HepG2 (cell line): ENCODE measurements around the gene FIBCD1. TPM values are rescaled to one million over a fixed set of nuclear protein-coding genes. Genes with fewer than 3 reads are reported as not detected.

Source experiments
- ATAC-seq: fragments of 200-7000 bp; cut with Tn5 transposase; 3 replicates; pipeline ENCODE4 v1.9.1; 2020; ENCODE audit warnings: mild to moderate bottlenecking, moderate library complexity
- BruUV-seq: library from RNA; stranded (reverse); fragments of 400-500 nt; replicated peaks from 2 replicates; lab custom pipeline; 2021; lab: Mats Ljungman, UMichigan
- CTCF ChIA-PET: fragments of 300-600 bp; formaldehyde crosslinking; extraction: SDS; loops from one replicate; lab custom pipeline; 2021; ENCODE audit warnings: low total read pairs, inconsistent platforms, low intra/inter-chr PET ratio; lab: Yijun Ruan, JAX
- POLR2A ChIA-PET: fragments of 350-600 bp; sonication (Branson Sonifier 250); formaldehyde crosslinking; loops from one replicate; lab custom pipeline; 2020; ENCODE audit warnings: antibody characterized with exemption, inconsistent platforms; lab: Yijun Ruan, JAX
- DNase-seq: peaks from one replicate; pipeline ENCODE4 v3.0.0-alpha.2; 2015; ENCODE audit warnings: low spot score
- FAIRE-seq: peaks from 3 replicates; lab custom pipeline; 2011; peaks lifted over from hg19 to GRCh38; lab: Jason Lieb, UNC
- H2AFZ ChIP-seq: one replicate; pipeline ENCODE4 v1.6.1; 2011; ENCODE audit warnings: low read length, inconsistent platforms
- H3K27ac ChIP-seq: fragments of 300-600 bp; 3 replicates; pipeline ENCODE4 v1.8.0; 2011; ENCODE audit warnings: mixed run types, mild to moderate bottlenecking, mixed read lengths, low read length, inconsistent platforms; ENCODE audit not compliant: insufficient read depth; ENCODE audit errors: extremely low read length
- H3K27me3 ChIP-seq, 2 experiments: fragments of 200-600 bp in 1 of 2; 2 replicates in 1 of 2; 3 replicates in 1 of 2; pipeline versions ENCODE4 v1.6.0 to v1.8.0; 2011; ENCODE audit warnings: low read length in 2 of 2, mild to moderate bottlenecking in 2 of 2, moderate library complexity in 2 of 2, inconsistent platforms in 1 of 2; ENCODE audit not compliant: insufficient read depth in 2 of 2, control insufficient read depth in 1 of 2
- H3K36me3 ChIP-seq, 2 experiments: fragments of 200-600 bp in 1 of 2; replicated peaks in 1 of 2; 2 replicates in 1 of 2; 3 replicates in 1 of 2; pipeline versions ENCODE4 v1.5.1 to v1.8.0; 2011; ENCODE audit warnings: low read length in 2 of 2, inconsistent platforms in 1 of 2; ENCODE audit not compliant: insufficient read depth in 2 of 2, control insufficient read depth in 1 of 2
- H3K4me1 ChIP-seq: 2 replicates; pipeline ENCODE4 v1.5.1; 2012; ENCODE audit warnings: low read length, inconsistent platforms; ENCODE audit not compliant: insufficient read depth
- H3K4me2 ChIP-seq: 2 replicates; pipeline ENCODE4 v1.6.0; 2011; ENCODE audit warnings: low read depth, low read length, inconsistent platforms
- H3K4me3 ChIP-seq, 3 experiments: fragments of 200-600 bp in 1 of 3; sonication (generic), shearing (Covaris generic) in 1 of 3; replicated peaks in 1 of 3; 2 replicates each; pipeline ENCODE4 v1.5.1; 2011 to 2016; ENCODE audit warnings: low read length in 3 of 3, inconsistent platforms in 2 of 3, low read depth in 2 of 3, mild to moderate bottlenecking in 2 of 3, control low read depth in 1 of 3, mixed read lengths in 1 of 3; ENCODE audit not compliant: insufficient read depth in 1 of 3
- H3K79me2 ChIP-seq: one replicate; pipeline ENCODE4 v1.6.1; 2011; ENCODE audit warnings: low read length, inconsistent platforms; ENCODE audit not compliant: insufficient read depth
- H3K9ac ChIP-seq: 2 replicates; pipeline ENCODE4 v1.6.0; 2011; ENCODE audit warnings: mild to moderate bottlenecking, low read depth, low read length, inconsistent platforms; ENCODE audit not compliant: insufficient read depth
- H3K9me3 ChIP-seq: 2 replicates; pipeline ENCODE4 v1.5.1; 2012; ENCODE audit warnings: mild to moderate bottlenecking, low read length
- H4K20me1 ChIP-seq: 2 replicates; pipeline ENCODE4 v1.6.0; 2011; ENCODE audit warnings: inconsistent platforms, mild to moderate bottlenecking, low read length, moderate library complexity; ENCODE audit not compliant: insufficient read depth
- MYC ChIP-seq: sonication (generic); formaldehyde crosslinking; IDR thresholded peaks from 2 replicates; pipeline ENCODE4 v1.9.0; 2021; ENCODE audit warnings: missing genetic modification reagents, borderline replicate concordance
- ZNF224 ChIP-seq: sonication (generic); formaldehyde crosslinking; IDR thresholded peaks from 2 replicates; pipeline ENCODE4 v1.5.0; 2020; ENCODE audit warnings: mild to moderate bottlenecking, missing genetic modification reagents
- ZNF768 ChIP-seq: sonication (generic); formaldehyde crosslinking; IDR thresholded peaks from 2 replicates; pipeline ENCODE4 v1.4.0; 2020; ENCODE audit warnings: missing genetic modification reagents
- WGBS: methylation state at CpG from one replicate; pipeline ENCODE4 v1.1.6; 2017; ENCODE audit warnings: low lambda C conversion rate; 5-methylcytosine and 5-hydroxymethylcytosine counted together
- in situ Hi-C: cut with HindIII; loops from 2 replicates; pipeline ENCODE4 v1.10.0; 2017; ENCODE audit warnings: low pct_unique_long_range_greater_than_20kb; ENCODE audit not compliant: extremely low pct_ligation_motif_present
- intact Hi-C: fragments of 100-400 bp; cut with micrococcal nuclease; formaldehyde crosslinking; loops from one replicate; pipeline ENCODE4 v1.10.0; 2022; ENCODE audit not compliant: unreplicated experiment
- polyA plus RNA-seq, 8 experiments: library from polyadenylated mRNA; depleted of rRNA in 3 of 8; stranded (reverse) in 7 of 8; unstranded in 1 of 8; fragments of >200 nt; fragmentation: Illumina TruSeq in 4 of 8; extraction: Trizol in 4 of 8; gene quantifications; 2 replicates each; pipeline versions ENCODE4 v1.2.1 to v1.2.3, GENCODE V29; 2011 to 2016; ENCODE audit warnings: low read depth in 4 of 8, missing spikeins in 1 of 8, mixed read lengths in 1 of 8; ENCODE audit not compliant: insufficient read depth in 1 of 8
- total RNA-seq, 5 experiments: library from RNA; depleted of rRNA; stranded (reverse); fragments of >200 nt; fragmentation: Illumina TruSeq; extraction: Trizol; gene quantifications; 2 replicates each; pipeline ENCODE4 v1.2.3, GENCODE V29; 2016; ENCODE audit warnings: low read depth in 1 of 5
- TF ChIP-seq, protein P1 (sequence below): sonication (generic); formaldehyde crosslinking; IDR thresholded peaks from 2 replicates; pipeline ENCODE4 v1.4.0; 2020; ENCODE audit warnings: missing genetic modification reagents
- TF ChIP-seq, protein P2 (sequence below): sonication (generic); formaldehyde crosslinking; IDR thresholded peaks from 2 replicates; pipeline ENCODE4 v1.4.0; 2020; ENCODE audit warnings: missing genetic modification reagents, borderline replicate concordance
- TF ChIP-seq, protein P3 (sequence below): sonication (generic); formaldehyde crosslinking; IDR thresholded peaks from 2 replicates; pipeline ENCODE4 v1.5.0; 2020; ENCODE audit warnings: mild to moderate bottlenecking, missing genetic modification reagents, moderate library complexity

FIBCD1 gene
- total and polyA plus RNA-seq, 2 of the 13 experiments (the other 11 are each of a cell fraction or from before 2014, with no cell fraction given), result 0.55 to 0.89 TPM

DNA sequence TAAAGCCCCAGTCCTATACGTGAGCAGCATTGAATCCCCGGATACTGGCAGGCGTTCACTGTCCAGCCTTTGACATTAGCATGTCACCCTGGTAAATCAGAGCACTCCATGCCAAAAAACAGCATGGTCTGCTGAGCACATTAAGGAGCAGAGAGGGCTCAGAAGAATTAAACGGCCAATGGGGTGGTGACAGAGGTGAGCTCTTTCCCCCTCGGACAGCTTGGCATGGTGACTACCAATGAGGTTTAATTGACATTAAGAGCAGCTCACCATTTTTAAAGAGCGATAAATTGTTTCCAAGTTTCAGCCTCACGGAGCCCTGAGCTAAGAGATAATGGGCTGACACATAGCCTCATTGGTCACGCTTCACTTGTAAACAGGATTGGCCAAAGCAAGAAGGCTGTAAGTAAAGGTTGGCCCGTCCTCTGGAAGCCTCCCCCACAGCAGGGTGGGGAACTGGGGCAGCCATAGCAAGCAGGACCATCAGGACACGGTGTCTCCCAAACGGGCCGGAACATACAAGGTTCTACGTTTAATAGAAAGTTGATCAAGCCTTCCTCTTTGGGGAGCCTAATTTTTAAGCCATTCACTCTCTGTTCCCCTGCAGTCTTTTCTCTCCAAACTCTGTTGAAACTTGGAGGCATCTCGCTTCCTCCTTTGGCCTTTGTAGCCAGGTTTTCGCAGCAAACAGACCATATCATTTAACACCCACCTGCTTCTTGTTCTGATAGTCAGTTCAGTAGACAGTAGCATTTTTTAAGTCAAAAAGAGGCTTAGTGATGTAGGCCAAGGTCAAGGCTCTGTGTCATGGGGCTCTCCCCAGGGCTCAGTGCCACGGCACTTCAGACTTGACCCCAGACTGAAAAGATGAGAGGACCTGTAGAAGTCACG is 68.3 kb downstream of the FIBCD1 start (continued):
- TF ChIP-seq, protein P1, sequence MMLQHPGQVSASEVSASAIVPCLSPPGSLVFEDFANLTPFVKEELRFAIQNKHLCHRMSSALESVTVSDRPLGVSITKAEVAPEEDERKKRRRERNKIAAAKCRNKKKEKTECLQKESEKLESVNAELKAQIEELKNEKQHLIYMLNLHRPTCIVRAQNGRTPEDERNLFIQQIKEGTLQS (CRISPR knock-in tag), result no peak
- TF ChIP-seq ZNF768 (CRISPR knock-in tag) (no peak), MYC (CRISPR knock-in tag) (no peak), ZNF224 (CRISPR knock-in tag) (no peak)
- TF ChIP-seq, protein P2, sequence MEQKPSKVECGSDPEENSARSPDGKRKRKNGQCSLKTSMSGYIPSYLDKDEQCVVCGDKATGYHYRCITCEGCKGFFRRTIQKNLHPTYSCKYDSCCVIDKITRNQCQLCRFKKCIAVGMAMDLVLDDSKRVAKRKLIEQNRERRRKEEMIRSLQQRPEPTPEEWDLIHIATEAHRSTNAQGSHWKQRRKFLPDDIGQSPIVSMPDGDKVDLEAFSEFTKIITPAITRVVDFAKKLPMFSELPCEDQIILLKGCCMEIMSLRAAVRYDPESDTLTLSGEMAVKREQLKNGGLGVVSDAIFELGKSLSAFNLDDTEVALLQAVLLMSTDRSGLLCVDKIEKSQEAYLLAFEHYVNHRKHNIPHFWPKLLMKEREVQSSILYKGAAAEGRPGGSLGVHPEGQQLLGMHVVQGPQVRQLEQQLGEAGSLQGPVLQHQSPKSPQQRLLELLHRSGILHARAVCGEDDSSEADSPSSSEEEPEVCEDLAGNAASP, result no peak

DNA sequence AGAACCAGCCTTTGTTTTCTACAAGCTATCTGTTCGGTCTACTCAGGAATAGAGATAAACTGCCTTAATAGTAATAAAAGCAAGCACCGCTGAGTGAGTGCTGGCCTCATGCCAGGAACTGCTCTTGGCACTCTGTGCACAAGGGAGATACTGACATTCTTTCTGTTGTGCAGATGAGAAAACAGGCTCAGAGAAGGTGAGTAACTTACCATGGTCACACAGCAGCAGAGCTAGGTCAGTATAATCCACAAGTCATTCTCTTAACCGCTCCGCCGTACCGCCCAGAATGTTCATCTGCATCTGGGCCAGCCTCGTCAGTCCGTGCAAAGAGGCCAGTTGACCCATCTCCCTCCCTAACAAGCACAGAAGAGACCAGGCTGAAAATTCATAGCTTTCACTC is 69.8 kb downstream of the FIBCD1 start:
- peaks cover 19% of the 10 kb centered on the region for H4K20me1 ChIP-seq
- intact Hi-C loops, result loop anchor here (5.0 kb wide), 1 partner anchor 178 kb away; no protein-coding TSS in a partner anchor

More for the DNA sequence above, 69.8 kb downstream of the FIBCD1 start:
- in situ Hi-C loops, result no loop called here
- Histone ChIP-seq H3K27ac (no peak overlapping the region), H3K4me3 (no peak overlapping the region), H3K27me3 (no peaks in the 10 kb centered on the region), H3K36me3 (peaks cover 25 to 71% of the 10 kb centered on the region in 2 experiments), H3K4me1 (peaks cover 24% of the 10 kb centered on the region), H3K79me2 (no peaks in the 10 kb centered on the region), H2AFZ (no peak overlapping the region), H3K4me2 (no peak overlapping the region), H3K9ac (no peak overlapping the region), H3K9me3 (no peaks in the 10 kb centered on the region)
- no TSS peak for BruUV-seq
- 97% methylated on average over 8 of the region's 8 CpGs for WGBS
- DNase-seq (no peak), FAIRE-seq (no peak), ATAC-seq (no peak)
- TF ChIP-seq ZNF768 (CRISPR knock-in tag), result peak; percentile 93
- TF ChIP-seq, protein P3, sequence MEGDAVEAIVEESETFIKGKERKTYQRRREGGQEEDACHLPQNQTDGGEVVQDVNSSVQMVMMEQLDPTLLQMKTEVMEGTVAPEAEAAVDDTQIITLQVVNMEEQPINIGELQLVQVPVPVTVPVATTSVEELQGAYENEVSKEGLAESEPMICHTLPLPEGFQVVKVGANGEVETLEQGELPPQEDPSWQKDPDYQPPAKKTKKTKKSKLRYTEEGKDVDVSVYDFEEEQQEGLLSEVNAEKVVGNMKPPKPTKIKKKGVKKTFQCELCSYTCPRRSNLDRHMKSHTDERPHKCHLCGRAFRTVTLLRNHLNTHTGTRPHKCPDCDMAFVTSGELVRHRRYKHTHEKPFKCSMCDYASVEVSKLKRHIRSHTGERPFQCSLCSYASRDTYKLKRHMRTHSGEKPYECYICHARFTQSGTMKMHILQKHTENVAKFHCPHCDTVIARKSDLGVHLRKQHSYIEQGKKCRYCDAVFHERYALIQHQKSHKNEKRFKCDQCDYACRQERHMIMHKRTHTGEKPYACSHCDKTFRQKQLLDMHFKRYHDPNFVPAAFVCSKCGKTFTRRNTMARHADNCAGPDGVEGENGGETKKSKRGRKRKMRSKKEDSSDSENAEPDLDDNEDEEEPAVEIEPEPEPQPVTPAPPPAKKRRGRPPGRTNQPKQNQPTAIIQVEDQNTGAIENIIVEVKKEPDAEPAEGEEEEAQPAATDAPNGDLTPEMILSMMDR (CRISPR knock-in tag), result no peak
- ChIA-PET POLR2A (no interaction called here), CTCF (interaction anchor here (1.1 to 1.2 kb wide), 2 partner anchors 71 to 129 kb away, joined by 3 to 6 read pairs; no protein-coding TSS in a partner anchor)
